HCT116 (cell line): ENCODE data around the gene EP300. TPM values are rescaled to one million over a fixed set of nuclear protein-coding genes. Genes with fewer than 3 reads are reported as not detected.

Experiments used
- ATAC-seq: fragments of 200-7000 bp; cut with Tn5 transposase; 2 replicates; pipeline ENCODE4 v1.9.1; 2020; ENCODE audit warnings: mild to moderate bottlenecking, moderate library complexity
- BruUV-seq: library from RNA; stranded (reverse); fragments of 400-500 nt; replicated peaks from 2 replicates; lab custom pipeline; 2021; lab: Mats Ljungman, UMichigan
- CTCF ChIA-PET: fragments of 300-600 bp; sonication (Branson Sonifier 250); formaldehyde crosslinking; loops from one replicate; lab custom pipeline; 2021; ENCODE audit warnings: antibody characterized with exemption; lab: Charles Lee
- POLR2A ChIA-PET: fragments of 300-600, 350-600 bp; sonication (Branson Sonifier 250); formaldehyde crosslinking; loops from one replicate; lab custom pipeline; 2021; ENCODE audit warnings: antibody characterized with exemption; lab: Charles Lee
- RAD21 ChIA-PET, 2 experiments: fragments of 300-600 bp; sonication (Branson Sonifier 250); formaldehyde crosslinking; loops; one replicate each; lab custom pipeline; 2023; ENCODE audit warnings: low total read pairs in 2 of 2; ENCODE audit not compliant: uncharacterized antibody in 2 of 2, unreplicated experiment in 2 of 2, low non-redundant PET in 1 of 2; lab: Charles Lee
- DNase-seq: peaks from one replicate; pipeline ENCODE4 v3.0.0-alpha.2; 2010; ENCODE audit warnings: low read depth, low spot score
- H2AFZ ChIP-seq: fragments of 200-600 bp; shearing (Covaris generic), sonication (generic); 2 replicates; pipeline ENCODE4 v1.6.1; 2017; ENCODE audit warnings: low read depth, mixed run types, mixed read lengths, antibody characterized with exemption, low read length; ENCODE audit not compliant: poor library complexity, severe bottlenecking
- H3K27ac ChIP-seq: 2 replicates; pipeline ENCODE4 v1.5.1; 2012; ENCODE audit warnings: low read depth, low read length
- H3K27me3 ChIP-seq: fragments of 200-600 bp; sonication (generic); 2 replicates; pipeline ENCODE4 v1.6.1; 2016; ENCODE audit warnings: mixed run types, low read length, mixed read lengths; ENCODE audit not compliant: insufficient read depth
- H3K36me3 ChIP-seq, 2 experiments: fragments of 200-500 bp in 1 of 2; fragments of 200-600 bp in 1 of 2; sonication (Bioruptor generic) in 1 of 2; sonication (generic) in 1 of 2; 2 replicates each; pipeline versions ENCODE4 v1.5.1 to v1.6.1; 2014 to 2016; ENCODE audit warnings: low read length in 2 of 2, inconsistent platforms in 1 of 2, mixed read lengths in 1 of 2, mixed run types in 1 of 2; ENCODE audit not compliant: insufficient read depth in 2 of 2, control insufficient read depth in 1 of 2
- H3K4me1 ChIP-seq, 2 experiments: fragments of 200-600 bp in 1 of 2; sonication (generic) in 1 of 2; 2 replicates each; pipeline versions ENCODE4 v1.5.1 to v1.6.1; 2012 to 2017; ENCODE audit warnings: low read length in 2 of 2, inconsistent platforms in 1 of 2, mild to moderate bottlenecking in 1 of 2, mixed read lengths in 1 of 2, mixed run types in 1 of 2, moderate library complexity in 1 of 2; ENCODE audit not compliant: insufficient read depth in 2 of 2, control insufficient read depth in 1 of 2
- H3K4me2 ChIP-seq: fragments of 200-600 bp; sonication (generic); 2 replicates; pipeline ENCODE4 v1.6.1; 2017; ENCODE audit warnings: mixed run types, low read length, mixed read lengths
- H3K4me3 ChIP-seq, 2 experiments: fragments of 200-600 bp in 1 of 2; sonication (generic) in 1 of 2; replicated peaks in 1 of 2; 2 replicates each; pipeline ENCODE4 v1.5.1; 2011 to 2016; ENCODE audit warnings: low read length in 2 of 2, control low read depth in 1 of 2, low read depth in 1 of 2, mild to moderate bottlenecking in 1 of 2, mixed read lengths in 1 of 2, mixed run types in 1 of 2
- H3K79me2 ChIP-seq: fragments of 200-600 bp; sonication (generic); 2 replicates; pipeline ENCODE4 v1.6.1; 2017; ENCODE audit warnings: mild to moderate bottlenecking, mixed run types, low read length, moderate library complexity, mixed read lengths; ENCODE audit not compliant: insufficient read depth
- H3K9ac ChIP-seq: fragments of 200-600 bp; sonication (generic); 2 replicates; pipeline ENCODE4 v1.6.1; 2016; ENCODE audit warnings: low read length, mixed read lengths
- H3K9me2 ChIP-seq: fragments of 200-600 bp; sonication (generic), shearing (Covaris generic); 2 replicates; pipeline ENCODE4 v1.6.1; 2017; ENCODE audit warnings: mixed run types, mild to moderate bottlenecking, moderate library complexity; ENCODE audit not compliant: insufficient read depth
- H3K9me3 ChIP-seq, 2 experiments: fragments of 200-500 bp in 1 of 2; fragments of 200-600 bp in 1 of 2; sonication (Bioruptor generic) in 1 of 2; sonication (generic) in 1 of 2; 2 replicates each; pipeline ENCODE4 v1.6.1; 2014 to 2017; ENCODE audit warnings: low read length in 2 of 2, mixed read lengths in 2 of 2, inconsistent platforms in 1 of 2, low read depth in 1 of 2, mild to moderate bottlenecking in 1 of 2, mixed run types in 1 of 2, moderate library complexity in 1 of 2; ENCODE audit not compliant: control insufficient read depth in 1 of 2, insufficient read depth in 1 of 2
- H4K20me1 ChIP-seq: fragments of 200-600 bp; sonication (generic), shearing (Covaris generic); 2 replicates; pipeline ENCODE4 v1.6.1; 2017; ENCODE audit warnings: mixed run types, mild to moderate bottlenecking, moderate library complexity; ENCODE audit not compliant: insufficient read depth
- ATF3 ChIP-seq: IDR thresholded peaks from 2 replicates; pipeline ENCODE4 v1.6.1; 2012
- CEBPB ChIP-seq: IDR thresholded peaks from 2 replicates; pipeline ENCODE4 v1.6.1; 2012; ENCODE audit warnings: low read depth
- ELF1 ChIP-seq: IDR thresholded peaks from 2 replicates; pipeline ENCODE4 v1.6.1; 2012; ENCODE audit warnings: low read depth, borderline replicate concordance
- JUND ChIP-seq: IDR thresholded peaks from 2 replicates; pipeline ENCODE4 v1.6.1; 2012
- POLR2AphosphoS5 ChIP-seq: IDR thresholded peaks from 2 replicates; pipeline ENCODE4 v1.6.1; 2011; ENCODE audit warnings: mild to moderate bottlenecking, low read depth, low read length, moderate library complexity
- SRF ChIP-seq: IDR thresholded peaks from 2 replicates; pipeline ENCODE4 v1.6.1; 2012; ENCODE audit warnings: low read depth
- TCF7L2 ChIP-seq: IDR thresholded peaks from 2 replicates; pipeline ENCODE4 v1.7.0; 2011; ENCODE audit warnings: borderline replicate concordance, inconsistent platforms; ENCODE audit not compliant: insufficient read depth, insufficient read length; ENCODE audit errors: extremely low read depth
- ZBTB33 ChIP-seq: IDR thresholded peaks from 2 replicates; pipeline ENCODE4 v1.6.1; 2011; ENCODE audit warnings: mild to moderate bottlenecking, low read length, moderate library complexity; ENCODE audit not compliant: insufficient replicate concordance; ENCODE audit errors: extremely low read depth
- ZNF274 ChIP-seq: fragments of 200-500 bp; sonication (Bioruptor generic); IDR thresholded peaks from 2 replicates; pipeline ENCODE4 v1.6.1; 2014; ENCODE audit warnings: mild to moderate bottlenecking, low read depth, low read length, inconsistent platforms
- intact Hi-C: fragments of 100-400 bp; cut with micrococcal nuclease; formaldehyde crosslinking; loops from 2 replicates; pipeline ENCODE4 v1.10.0; 2022
- total RNA-seq: library from RNA; stranded (reverse); gene quantifications from one replicate; pipeline ENCODE4 v1.2.1, GENCODE V29; 2021; ENCODE audit not compliant: unreplicated experiment

The EP300 gene
- total RNA-seq, 1 experiment from 2014 or later = 38.8 TPM

GRCh38 chr22:41222846-41223507 is 130.6 kb downstream of the EP300 start:
- no TSS peak for BruUV-seq
- Histone ChIP-seq H3K9me2 (no peaks in the 10 kb centered on the region), H3K36me3 (peaks cover 0 to 5% of the 10 kb centered on the region in 2 experiments; a peak in 3 of 4 replicates), H3K9ac (no peak overlapping the region), H3K4me3 (no peak overlapping the region), H3K9me3 (no peaks in the 10 kb centered on the region), H4K20me1 (no peaks in the 10 kb centered on the region), H2AFZ (no peak overlapping the region), H3K4me1 (no peaks in the 10 kb centered on the region), H3K27me3 (no peaks in the 10 kb centered on the region), H3K27ac (no peak overlapping the region), H3K79me2 (no peaks in the 10 kb centered on the region), H3K4me2 (no peak overlapping the region)
- DNase-seq = no peak
- TF ChIP-seq ATF3 = no peak
- no peak for TF ChIP-seq ELF1
- no peak for TF ChIP-seq ZNF274
- no peak for TF ChIP-seq JUND
- TF ChIP-seq POLR2AphosphoS5 = no peak
- TF ChIP-seq CEBPB = no peak
- TF ChIP-seq ZBTB33 = no peak
- TF ChIP-seq TCF7L2 = no peak
- TF ChIP-seq SRF = no peak
- no peak for ATAC-seq
- intact Hi-C loops = no loop called here
- ChIA-PET RAD21 (interaction anchor here in 1 of 2 experiments (0.6 kb wide), 1 partner anchor 44 kb away, joined by 3 read pairs; no protein-coding TSS in a partner anchor), CTCF (no interaction called here), POLR2A (no interaction called here)
